Chondrocyte (in vitro differentiated cells): Measurements from ENCODE around the gene PNPT1. TPM values are rescaled to one million over a fixed set of nuclear protein-coding genes. Genes with fewer than 3 reads are reported as not detected.

Experiments used
- DNase-seq: peaks from one replicate; pipeline ENCODE4 v3.0.0; 2021; ENCODE audit warnings: mixed read lengths, low spot score
- H3K27ac Mint-ChIP-seq: one replicate; pipeline ENCODE4 v1.8.0; 2021; ENCODE audit warnings: mild to moderate bottlenecking, moderate library complexity, mixed read lengths; ENCODE audit not compliant: unreplicated experiment
- H3K27me3 Mint-ChIP-seq: 2 replicates; pipeline ENCODE4 v1.8.0; 2021; ENCODE audit warnings: low read depth, mixed read lengths
- H3K36me3 Mint-ChIP-seq: 2 replicates; pipeline ENCODE4 v1.8.0; 2021; ENCODE audit warnings: low read depth, mixed read lengths
- H3K4me1 Mint-ChIP-seq: 2 replicates; pipeline ENCODE4 v1.8.0; 2021; ENCODE audit warnings: low read depth, mild to moderate bottlenecking, mixed read lengths
- H3K4me3 Mint-ChIP-seq: one replicate; pipeline ENCODE4 v1.8.0; 2021; ENCODE audit warnings: mild to moderate bottlenecking, moderate library complexity, mixed read lengths; ENCODE audit not compliant: unreplicated experiment
- H3K9me3 Mint-ChIP-seq: 2 replicates; pipeline ENCODE4 v1.8.0; 2021; ENCODE audit warnings: low read depth, mixed read lengths
- total RNA-seq: library from RNA; stranded (reverse); gene quantifications from 3 replicates; pipeline ENCODE4 v1.2.1, GENCODE V29; 2021
- TF ChIP-seq, protein P1 (sequence below): fragments of 200-600 bp; sonication (generic); IDR thresholded peaks from 2 replicates; pipeline ENCODE4 v1.5.0; 2021; ENCODE audit warnings: antibody characterized with exemption, mild to moderate bottlenecking, moderate library complexity

PNPT1 gene
- total RNA-seq, 1 donor from 2014 or later, result 13.1 TPM

DNA sequence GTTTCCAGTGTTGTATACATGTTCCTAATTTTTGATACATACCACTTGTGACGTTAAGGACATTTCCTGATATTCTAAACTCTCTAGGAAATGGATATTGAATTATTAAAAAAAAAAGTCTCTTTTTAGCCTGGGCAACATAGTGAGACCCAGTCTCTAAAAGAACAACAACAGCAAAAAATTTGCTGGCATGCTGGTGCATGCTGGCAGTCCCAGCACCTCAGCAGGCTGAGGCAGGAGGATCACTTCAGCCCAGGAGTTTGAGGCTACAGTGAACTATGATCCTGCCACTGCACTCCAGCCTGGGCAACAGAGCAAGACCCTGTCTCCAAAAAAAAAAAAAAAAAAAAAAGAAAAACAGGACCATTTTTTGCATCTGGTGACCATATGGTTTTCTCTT, 65.7 kb downstream of the PNPT1 start:
- Mint-ChIP-seq H3K4me1 (peaks cover 7% of the 10 kb centered on the region), H3K36me3 (no peaks in the 10 kb centered on the region), H3K27me3 (no peaks in the 10 kb centered on the region), H3K9me3 (no peaks in the 10 kb centered on the region), H3K4me3 (no peak overlapping the region), H3K27ac (no peak overlapping the region)
- no peak for DNase-seq
- TF ChIP-seq, protein P1, sequence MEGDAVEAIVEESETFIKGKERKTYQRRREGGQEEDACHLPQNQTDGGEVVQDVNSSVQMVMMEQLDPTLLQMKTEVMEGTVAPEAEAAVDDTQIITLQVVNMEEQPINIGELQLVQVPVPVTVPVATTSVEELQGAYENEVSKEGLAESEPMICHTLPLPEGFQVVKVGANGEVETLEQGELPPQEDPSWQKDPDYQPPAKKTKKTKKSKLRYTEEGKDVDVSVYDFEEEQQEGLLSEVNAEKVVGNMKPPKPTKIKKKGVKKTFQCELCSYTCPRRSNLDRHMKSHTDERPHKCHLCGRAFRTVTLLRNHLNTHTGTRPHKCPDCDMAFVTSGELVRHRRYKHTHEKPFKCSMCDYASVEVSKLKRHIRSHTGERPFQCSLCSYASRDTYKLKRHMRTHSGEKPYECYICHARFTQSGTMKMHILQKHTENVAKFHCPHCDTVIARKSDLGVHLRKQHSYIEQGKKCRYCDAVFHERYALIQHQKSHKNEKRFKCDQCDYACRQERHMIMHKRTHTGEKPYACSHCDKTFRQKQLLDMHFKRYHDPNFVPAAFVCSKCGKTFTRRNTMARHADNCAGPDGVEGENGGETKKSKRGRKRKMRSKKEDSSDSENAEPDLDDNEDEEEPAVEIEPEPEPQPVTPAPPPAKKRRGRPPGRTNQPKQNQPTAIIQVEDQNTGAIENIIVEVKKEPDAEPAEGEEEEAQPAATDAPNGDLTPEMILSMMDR, result no peak

GRCh38 chr2:55621802-55622201, 71.8 kb downstream of the PNPT1 start:
- DNase-seq, result no peak
- Mint-ChIP-seq H3K4me1 (peaks cover 14% of the 10 kb centered on the region), H3K36me3 (peaks cover 2% of the 10 kb centered on the region), H3K4me3 (no peak overlapping the region), H3K9me3 (no peaks in the 10 kb centered on the region), H3K27ac (no peak overlapping the region), H3K27me3 (no peaks in the 10 kb centered on the region)
- TF ChIP-seq, protein P1, result no peak

DNA sequence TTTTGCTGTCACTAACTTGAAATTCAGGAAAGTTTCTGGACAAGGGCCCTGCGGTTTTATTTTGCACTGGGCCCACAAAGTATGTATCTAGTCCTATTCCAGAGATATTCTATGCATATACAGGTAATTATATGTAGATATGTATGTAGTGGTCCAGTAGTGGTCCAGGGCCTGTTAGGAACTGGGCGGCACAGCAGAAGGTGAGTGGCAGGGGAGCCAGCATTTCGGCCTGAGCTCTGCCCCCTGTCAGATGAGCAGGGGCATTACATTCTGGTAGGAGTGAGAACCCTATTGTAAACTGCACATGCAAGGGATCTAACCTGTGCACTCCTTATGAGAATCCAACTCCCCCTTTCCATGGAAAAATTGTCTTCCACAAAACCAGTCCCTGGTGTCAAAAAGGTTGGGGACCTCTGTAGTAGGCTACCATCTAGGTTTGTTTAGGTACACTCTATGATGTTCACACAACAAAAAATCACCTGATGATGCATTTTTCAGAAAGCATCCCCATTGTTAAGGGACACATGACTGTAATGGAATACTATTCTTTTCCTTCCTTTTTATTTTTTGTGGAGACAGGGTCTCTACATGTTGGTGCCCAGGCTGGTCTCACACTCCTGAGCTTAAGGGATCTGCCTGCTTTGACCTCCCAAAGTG, 73.4 kb downstream of the PNPT1 start:
- DNase-seq, result no peak
- H3K4me3 Mint-ChIP-seq, result peak overlapping the region; percentile 36

GRCh38 chr2:55618275-55619055, 75.2 kb downstream of the PNPT1 start:
- Mint-ChIP-seq H3K27me3 (no peaks in the 10 kb centered on the region), H3K4me3 (no peak overlapping the region), H3K9me3 (no peaks in the 10 kb centered on the region), H3K27ac (no peak overlapping the region), H3K36me3 (peaks cover 6% of the 10 kb centered on the region), H3K4me1 (peaks cover 28% of the 10 kb centered on the region)
- TF ChIP-seq, protein P1, result no peak
- DNase-seq, result no peak

More for the DNA sequence above, 73.4 kb downstream of the PNPT1 start:
- TF ChIP-seq, protein P1, result peak; percentile 56
- Mint-ChIP-seq H3K27me3 (no peaks in the 10 kb centered on the region), H3K36me3 (peaks cover 2% of the 10 kb centered on the region), H3K9me3 (no peaks in the 10 kb centered on the region), H3K27ac (no peak overlapping the region), H3K4me1 (peaks cover 24% of the 10 kb centered on the region)

DNA sequence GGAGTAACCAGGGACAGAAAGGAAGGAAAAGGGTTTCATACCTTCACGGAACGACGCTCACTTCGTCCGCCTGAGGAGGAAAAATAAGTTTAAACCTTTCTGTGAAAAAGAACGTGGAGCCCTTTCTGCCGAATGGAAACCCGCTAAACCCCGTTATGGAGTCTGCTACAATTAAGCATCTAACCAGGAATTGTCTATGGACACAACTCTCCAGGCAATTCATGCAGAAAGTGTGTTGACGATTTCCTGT, 75.7 kb downstream of the PNPT1 start:
- Mint-ChIP-seq H3K4me3 (no peak overlapping the region), H3K27ac (no peak overlapping the region), H3K27me3 (no peaks in the 10 kb centered on the region), H3K9me3 (no peaks in the 10 kb centered on the region), H3K36me3 (peaks cover 7% of the 10 kb centered on the region), H3K4me1 (peaks cover 28% of the 10 kb centered on the region)
- DNase-seq, result no peak
- TF ChIP-seq, protein P1, result peak; percentile 8
